IPS-18a (cell line): ENCODE measurements around the gene ANKRD34A.

Experiments
- H3K27ac ChIP-seq: one replicate; pipeline ENCODE4 v1.5.1; 2013; ENCODE audit warnings: low read length
- H3K27me3 ChIP-seq: one replicate; pipeline ENCODE4 v1.6.1; 2013; ENCODE audit warnings: mild to moderate bottlenecking, low read length; ENCODE audit not compliant: control insufficient read depth, insufficient read depth
- H3K36me3 ChIP-seq: one replicate; pipeline ENCODE4 v1.6.1; 2013; ENCODE audit warnings: low read depth, low read length; ENCODE audit not compliant: control insufficient read depth
- H3K4me1 ChIP-seq: one replicate; pipeline ENCODE4 v1.6.1; 2013; ENCODE audit warnings: low read depth, low read length; ENCODE audit not compliant: control insufficient read depth
- H3K4me3 ChIP-seq: one replicate; pipeline ENCODE4 v1.5.1; 2013; ENCODE audit warnings: low read length
- H3K9ac ChIP-seq: one replicate; pipeline ENCODE4 v1.6.1; 2013; ENCODE audit warnings: mild to moderate bottlenecking, low read length, moderate library complexity
- H3K9me3 ChIP-seq: one replicate; pipeline ENCODE4 v1.6.1; 2013; ENCODE audit warnings: low read depth, low read length; ENCODE audit not compliant: control insufficient read depth

ANKRD34A gene

GRCh38 chr1:145995964-145996432 is 31.6 kb upstream of the ANKRD34A start:
- peak overlapping the region; percentile 65 for H3K27ac ChIP-seq
- peaks cover 27% of the 10 kb centered on the region for H3K36me3 ChIP-seq
- H3K9me3 ChIP-seq, result no peaks in the 10 kb centered on the region
- H3K4me1 ChIP-seq, result peaks cover 24% of the 10 kb centered on the region
- peak overlapping the region; percentile 94 for H3K9ac ChIP-seq
- H3K27me3 ChIP-seq, result no peaks in the 10 kb centered on the region
- peak overlapping the region; percentile 98 for H3K4me3 ChIP-seq

GRCh38 chr1:145995148-145995881 is 30.9 kb upstream of the ANKRD34A start:
- Histone ChIP-seq H3K9me3 (no peaks in the 10 kb centered on the region), H3K27ac (no peak overlapping the region)

DNA sequence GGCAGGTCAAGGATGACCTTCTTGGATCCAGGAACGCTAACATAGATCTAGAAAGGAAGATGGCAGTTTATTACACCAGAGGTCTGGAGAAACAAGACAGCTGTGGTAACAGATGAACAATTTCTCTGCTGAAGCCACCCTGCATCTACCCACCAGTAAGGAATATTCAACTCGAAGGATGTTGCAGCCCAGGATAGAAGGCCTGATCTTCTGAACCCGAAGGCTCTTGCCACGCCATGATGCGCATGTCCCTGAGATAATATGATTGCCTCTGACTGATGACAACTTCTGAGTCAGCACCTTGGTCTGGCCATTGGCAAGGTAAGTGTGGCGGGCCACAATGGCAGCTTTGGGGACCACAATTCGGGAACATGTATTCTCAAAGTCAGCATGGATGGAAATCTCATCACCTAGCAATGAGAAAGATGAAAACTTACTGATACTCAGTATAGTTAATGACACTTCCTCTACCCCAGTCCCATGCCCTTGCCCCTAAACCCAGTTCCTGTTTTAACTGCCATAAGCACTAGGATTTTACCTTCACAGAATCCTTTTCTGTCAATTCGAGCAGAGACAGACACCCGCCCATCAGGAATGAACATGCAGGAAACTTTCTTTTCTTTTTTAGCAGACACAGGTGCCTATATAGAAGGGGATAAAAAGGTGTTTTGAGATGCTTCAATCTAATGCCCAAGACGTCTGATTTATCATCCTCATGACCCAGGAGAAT is 30.2 kb upstream of the ANKRD34A start:
- Histone ChIP-seq H3K27ac (no peak overlapping the region), H3K36me3 (peaks cover 27% of the 10 kb centered on the region), H3K4me3 (peak overlapping the region; percentile 98), H3K4me1 (peaks cover 24% of the 10 kb centered on the region), H3K27me3 (no peaks in the 10 kb centered on the region), H3K9me3 (no peaks in the 10 kb centered on the region), H3K9ac (peak overlapping the region; percentile 94)

More at GRCh38 chr1:145995148-145995881, 30.9 kb upstream of the ANKRD34A start:
- Histone ChIP-seq H3K27me3 (no peaks in the 10 kb centered on the region), H3K4me3 (peak overlapping the region; percentile 98), H3K36me3 (peaks cover 27% of the 10 kb centered on the region), H3K9ac (peak overlapping the region; percentile 94), H3K4me1 (peaks cover 24% of the 10 kb centered on the region)

DNA sequence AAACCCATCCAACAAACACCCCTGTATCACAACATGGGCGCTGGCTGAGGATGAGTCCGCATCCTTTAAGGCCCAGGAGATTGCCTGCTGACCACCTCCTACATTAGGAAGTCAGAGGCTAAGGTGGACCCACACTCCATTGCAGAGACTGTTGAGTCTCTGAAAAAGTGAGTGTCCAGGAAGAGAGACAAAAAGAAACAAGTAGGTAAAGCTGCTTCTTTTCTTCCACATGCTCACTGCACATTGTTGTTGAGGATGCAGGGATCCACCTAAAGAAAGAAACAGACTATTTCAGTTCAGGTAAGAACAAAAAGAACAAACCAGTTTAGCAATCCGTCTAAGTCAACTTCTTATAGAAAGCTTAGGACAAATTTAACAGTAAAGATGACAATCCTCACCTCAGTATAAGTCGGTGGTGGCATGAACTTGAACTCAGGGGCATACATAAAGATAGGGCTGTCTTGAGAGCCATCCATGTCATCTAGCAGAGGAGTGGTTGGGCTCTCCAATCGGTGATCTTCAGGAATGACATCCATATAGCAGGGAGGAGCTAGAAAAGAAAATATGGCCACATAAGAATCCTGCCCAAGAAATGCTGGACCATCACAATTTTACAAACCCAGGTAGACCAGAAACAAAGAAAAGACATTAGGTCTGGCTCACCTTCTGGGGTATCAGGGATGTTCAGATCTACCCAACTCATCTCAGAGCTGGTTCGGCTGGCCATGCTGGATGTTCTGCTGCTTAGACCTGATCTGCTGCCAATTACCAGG is 29.4 kb upstream of the ANKRD34A start:
- H3K4me1 ChIP-seq, result peaks cover 24% of the 10 kb centered on the region
- no peak overlapping the region for H3K9ac ChIP-seq
- peak overlapping the region; percentile 98 for H3K4me3 ChIP-seq
- H3K9me3 ChIP-seq, result no peaks in the 10 kb centered on the region
- H3K27me3 ChIP-seq, result no peaks in the 10 kb centered on the region
- peaks cover 27% of the 10 kb centered on the region for H3K36me3 ChIP-seq
- H3K27ac ChIP-seq, result no peak overlapping the region

- H3K27ac ChIP-seq, result no peak overlapping the region
- H3K9me3 ChIP-seq, result no peaks in the 10 kb centered on the region
- no peaks in the 10 kb centered on the region for H3K27me3 ChIP-seq
- H3K36me3 ChIP-seq, result peaks cover 27% of the 10 kb centered on the region
- H3K4me1 ChIP-seq, result peaks cover 22% of the 10 kb centered on the region
- no peak overlapping the region for H3K9ac ChIP-seq
- H3K4me3 ChIP-seq, result no peak overlapping the region
Observed at GRCh38 chr1:145992958-145993617, 28.7 kb upstream of the ANKRD34A start.

DNA sequence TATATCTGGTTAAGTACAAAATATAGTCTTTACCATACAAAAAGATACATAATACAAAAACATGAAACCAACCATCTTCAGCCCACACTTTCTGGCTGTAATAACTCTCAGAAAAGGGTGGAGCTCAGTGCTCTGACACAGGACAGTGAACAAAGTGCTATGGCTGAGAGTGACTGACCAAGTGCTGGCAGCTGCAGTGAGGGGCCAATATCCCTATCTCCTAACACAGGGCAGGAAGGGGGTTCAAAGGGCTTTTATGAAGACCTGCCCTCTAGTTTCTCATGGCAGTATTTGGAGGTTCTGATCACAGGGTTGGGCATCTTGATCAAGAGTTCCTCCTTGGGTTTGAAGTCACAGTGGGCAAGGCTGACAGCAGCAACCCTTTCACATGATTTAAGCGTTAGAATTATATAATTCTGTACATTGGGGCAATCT is 28.1 kb upstream of the ANKRD34A start:
- peaks cover 27% of the 10 kb centered on the region for H3K36me3 ChIP-seq
- H3K9me3 ChIP-seq, result no peaks in the 10 kb centered on the region
- peaks cover 17% of the 10 kb centered on the region for H3K4me1 ChIP-seq
- no peak overlapping the region for H3K4me3 ChIP-seq
- no peaks in the 10 kb centered on the region for H3K27me3 ChIP-seq
- H3K27ac ChIP-seq, result no peak overlapping the region
- no peak overlapping the region for H3K9ac ChIP-seq

DNA sequence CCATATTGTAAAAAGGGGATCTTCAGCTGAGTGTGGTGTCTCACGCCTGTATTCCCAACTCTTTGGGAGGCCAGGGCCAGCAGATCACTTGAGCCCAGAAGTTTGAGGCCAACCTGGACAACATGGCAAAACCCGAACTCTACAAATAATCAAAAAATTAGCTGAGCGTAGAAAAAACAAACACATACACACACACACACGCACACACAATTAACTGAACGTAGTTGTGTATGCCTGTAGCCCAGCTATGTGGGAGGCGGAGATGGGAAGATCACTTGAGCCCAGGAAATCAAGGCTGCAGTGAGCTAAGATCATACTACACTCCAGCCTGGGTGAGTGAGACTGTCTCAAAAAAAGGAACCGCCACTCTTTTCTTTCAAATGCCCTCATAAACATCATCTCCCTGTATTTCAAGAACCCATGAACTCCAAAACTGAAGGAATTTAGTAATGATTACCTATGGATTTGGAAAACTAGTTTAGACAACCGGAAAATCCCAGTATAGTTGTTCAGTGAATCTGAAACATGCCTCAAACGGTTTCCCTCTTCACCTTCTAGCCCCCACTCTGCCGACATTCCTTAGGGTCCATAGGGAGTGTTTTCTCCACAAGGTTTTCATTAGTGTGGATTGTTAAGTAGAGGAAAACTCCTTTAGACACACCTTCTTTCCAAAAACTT is 27.5 kb upstream of the ANKRD34A start:
- no peaks in the 10 kb centered on the region for H3K27me3 ChIP-seq
- H3K9ac ChIP-seq, result no peak overlapping the region
- H3K4me1 ChIP-seq, result peaks cover 10% of the 10 kb centered on the region
- H3K4me3 ChIP-seq, result no peak overlapping the region
- peaks cover 27% of the 10 kb centered on the region for H3K36me3 ChIP-seq
- no peak overlapping the region for H3K27ac ChIP-seq
- H3K9me3 ChIP-seq, result no peaks in the 10 kb centered on the region

DNA sequence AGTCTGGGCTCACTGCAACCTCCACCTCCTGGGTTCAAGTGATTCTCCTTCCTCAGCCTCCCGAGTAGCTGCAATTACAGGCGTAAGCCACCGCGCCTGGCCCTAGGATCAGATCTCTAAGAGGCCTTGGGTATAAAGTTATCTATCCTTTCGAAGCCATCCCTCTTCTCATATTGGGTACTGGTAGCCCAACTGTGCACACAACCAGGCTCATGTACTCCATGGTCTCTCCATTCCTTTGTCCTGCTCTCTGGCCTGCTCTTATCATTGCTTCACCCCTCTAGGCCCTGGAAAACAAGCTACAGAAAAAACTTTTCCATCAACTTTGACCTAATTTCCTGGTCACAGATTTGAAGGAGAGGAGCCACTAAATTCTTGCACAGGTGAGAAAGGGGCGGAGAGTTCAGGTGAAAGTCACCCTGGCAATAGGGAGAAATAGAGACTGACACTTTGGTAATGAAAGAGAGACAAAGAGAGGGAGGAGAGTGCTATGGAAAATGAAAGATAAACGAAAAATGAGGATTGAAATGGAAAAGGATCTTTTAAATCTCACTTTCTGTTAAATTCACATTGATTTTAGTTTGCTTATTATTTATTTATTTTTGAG is 26.0 kb upstream of the ANKRD34A start:
- Histone ChIP-seq H3K36me3 (peaks cover 27% of the 10 kb centered on the region), H3K9ac (no peak overlapping the region), H3K27ac (no peak overlapping the region), H3K4me3 (no peak overlapping the region), H3K9me3 (no peaks in the 10 kb centered on the region), H3K27me3 (no peaks in the 10 kb centered on the region), H3K4me1 (peaks cover 10% of the 10 kb centered on the region)

- Histone ChIP-seq H3K4me3 (no peak overlapping the region), H3K27ac (no peak overlapping the region), H3K4me1 (peaks cover 8% of the 10 kb centered on the region), H3K36me3 (peaks cover 15% of the 10 kb centered on the region), H3K27me3 (no peaks in the 10 kb centered on the region), H3K9me3 (no peaks in the 10 kb centered on the region), H3K9ac (no peak overlapping the region)
Observed at GRCh38 chr1:145988773-145989172, 24.4 kb upstream of the ANKRD34A start.

GRCh38 chr1:145987926-145988325 is 23.6 kb upstream of the ANKRD34A start:
- H3K27ac ChIP-seq, result no peak overlapping the region
- peaks cover 7% of the 10 kb centered on the region for H3K36me3 ChIP-seq
- H3K27me3 ChIP-seq, result no peaks in the 10 kb centered on the region
- no peak overlapping the region for H3K4me3 ChIP-seq
- no peak overlapping the region for H3K9ac ChIP-seq
- H3K9me3 ChIP-seq, result no peaks in the 10 kb centered on the region
- peaks cover 8% of the 10 kb centered on the region for H3K4me1 ChIP-seq
